ENCODE results near the gene OR2H1. TPM values are rescaled to one million over a fixed set of nuclear protein-coding genes. Genes with fewer than 3 reads are reported as not detected.

OR2H1 gene
- total RNA-seq, 1 donor from 2014 or later, result not detected

DNA sequence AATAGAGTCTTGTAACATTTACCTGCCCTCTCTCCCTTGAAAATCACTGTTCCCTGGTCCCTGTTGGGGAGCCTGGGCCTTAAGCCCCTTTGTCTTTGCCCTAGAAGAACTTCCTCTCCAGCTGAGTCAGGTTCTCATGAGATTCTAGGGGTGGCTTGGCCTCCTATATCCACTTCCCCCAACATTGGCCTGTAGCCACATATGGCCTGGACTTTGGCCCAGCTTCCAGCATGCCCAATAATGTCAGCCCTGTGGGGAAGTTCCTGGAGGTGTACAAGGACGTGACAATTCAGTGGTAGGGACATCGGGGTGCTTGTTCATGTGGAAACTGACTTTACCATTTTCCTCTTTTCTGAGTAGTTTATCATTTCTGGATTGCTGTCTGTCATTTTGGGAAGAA is 48.0 kb downstream of the OR2H1 start:
- no peak overlapping the region for H3K27ac ChIP-seq (ENCODE audit: low read depth, low read length)
- no peaks in the 10 kb centered on the region for H3K9me3 ChIP-seq (ENCODE audit: control insufficient read depth in 3 of 3, low read length in 3 of 3)
- H3K36me3 ChIP-seq (ENCODE audit: control insufficient read depth in 3 of 3, insufficient read depth in 3 of 3, low read length in 3 of 3), result no peaks in the 10 kb centered on the region
- peaks cover 0 to 16% (median 4%) of the 10 kb centered on the region in 3 donors for H3K27me3 ChIP-seq (ENCODE audit: control insufficient read depth in 3 of 3, insufficient read depth in 3 of 3, low read length in 3 of 3)
- no peaks in the 10 kb centered on the region for H3K4me1 ChIP-seq (ENCODE audit: control insufficient read depth in 3 of 3, insufficient read depth in 3 of 3, low read length in 3 of 3)
- no peak overlapping the region for H3K9ac ChIP-seq (ENCODE audit: low read depth in 1 of 3, low read length in 3 of 3)
- H3K4me3 ChIP-seq (ENCODE audit: low read length in 3 of 3), result no peak overlapping the region

DNA sequence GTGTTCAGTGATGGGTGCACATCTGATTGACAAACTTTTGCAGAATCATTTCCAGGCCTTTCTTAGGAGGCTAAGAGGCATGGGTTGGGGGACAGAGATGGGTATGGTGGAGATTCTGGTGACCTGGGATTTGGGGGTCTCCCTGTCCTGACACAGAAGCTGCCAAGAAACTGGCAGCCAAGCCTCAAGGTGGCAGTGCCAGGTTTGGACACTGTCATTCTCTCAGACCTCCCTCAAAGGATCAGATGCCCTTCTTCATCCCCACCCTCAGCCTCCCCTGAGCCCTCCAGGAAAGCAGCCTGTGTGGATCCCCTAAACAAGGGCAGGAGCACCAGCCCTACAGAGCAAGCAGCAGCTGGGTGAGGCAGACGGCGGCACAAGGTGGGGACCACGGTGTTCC is 48.9 kb downstream of the OR2H1 start:
- Histone ChIP-seq H3K27ac (ENCODE audit: low read depth, low read length) (no peak overlapping the region), H3K4me3 (ENCODE audit: low read length in 3 of 3) (no peak overlapping the region), H3K4me1 (ENCODE audit: control insufficient read depth in 3 of 3, insufficient read depth in 3 of 3, low read length in 3 of 3) (no peaks in the 10 kb centered on the region), H3K9me3 (ENCODE audit: control insufficient read depth in 3 of 3, low read length in 3 of 3) (no peaks in the 10 kb centered on the region), H3K9ac (ENCODE audit: low read depth in 1 of 3, low read length in 3 of 3) (no peak overlapping the region), H3K36me3 (ENCODE audit: control insufficient read depth in 3 of 3, insufficient read depth in 3 of 3, low read length in 3 of 3) (no peaks in the 10 kb centered on the region), H3K27me3 (ENCODE audit: control insufficient read depth in 3 of 3, insufficient read depth in 3 of 3, low read length in 3 of 3) (peaks cover 0 to 10% (median 4%) of the 10 kb centered on the region in 3 donors)

GRCh38 chr6:29506446-29507067 is 49.6 kb downstream of the OR2H1 start:
- Histone ChIP-seq H3K27me3 (ENCODE audit: control insufficient read depth in 3 of 3, insufficient read depth in 3 of 3, low read length in 3 of 3) (peaks cover 0 to 7% (median 4%) of the 10 kb centered on the region in 3 donors), H3K9me3 (ENCODE audit: control insufficient read depth in 3 of 3, low read length in 3 of 3) (no peaks in the 10 kb centered on the region), H3K27ac (ENCODE audit: low read depth, low read length) (no peak overlapping the region), H3K9ac (ENCODE audit: low read depth in 1 of 3, low read length in 3 of 3) (no peak overlapping the region), H3K4me3 (ENCODE audit: low read length in 3 of 3) (no peak overlapping the region), H3K36me3 (ENCODE audit: control insufficient read depth in 3 of 3, insufficient read depth in 3 of 3, low read length in 3 of 3) (no peaks in the 10 kb centered on the region), H3K4me1 (ENCODE audit: control insufficient read depth in 3 of 3, insufficient read depth in 3 of 3, low read length in 3 of 3) (no peaks in the 10 kb centered on the region)

- Histone ChIP-seq H3K4me3 (ENCODE audit: low read length in 3 of 3) (no peak overlapping the region), H3K9ac (ENCODE audit: low read depth in 1 of 3, low read length in 3 of 3) (no peak overlapping the region), H3K36me3 (ENCODE audit: control insufficient read depth in 3 of 3, insufficient read depth in 3 of 3, low read length in 3 of 3) (no peaks in the 10 kb centered on the region), H3K4me1 (ENCODE audit: control insufficient read depth in 3 of 3, insufficient read depth in 3 of 3, low read length in 3 of 3) (no peaks in the 10 kb centered on the region), H3K9me3 (ENCODE audit: control insufficient read depth in 3 of 3, low read length in 3 of 3) (no peaks in the 10 kb centered on the region), H3K27ac (ENCODE audit: low read depth, low read length) (no peak overlapping the region), H3K27me3 (ENCODE audit: control insufficient read depth in 3 of 3, insufficient read depth in 3 of 3, low read length in 3 of 3) (peaks cover 0 to 7% (median 3%) of the 10 kb centered on the region in 3 donors)
Measured at GRCh38 chr6:29507319-29507718, 50.4 kb downstream of the OR2H1 start.

DNA sequence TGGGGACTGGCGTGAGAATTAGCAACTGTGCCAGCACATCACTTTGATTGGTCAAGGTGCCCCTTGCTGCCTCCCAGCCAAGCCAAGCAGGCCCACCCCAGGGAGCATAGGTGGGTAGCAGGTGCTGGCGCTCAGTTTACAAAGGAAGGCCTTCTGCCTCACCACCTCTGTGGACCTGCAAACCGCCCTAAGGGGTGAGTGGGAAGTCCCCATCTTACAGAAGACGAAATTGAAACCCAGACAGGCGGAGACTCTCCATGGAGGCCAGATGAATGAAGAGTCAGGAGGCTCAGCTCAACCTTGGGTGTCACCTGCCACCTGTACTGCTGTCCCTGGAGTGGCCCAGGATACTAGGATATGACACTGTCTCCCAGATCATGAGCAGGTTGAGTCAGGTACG is 52.3 kb downstream of the OR2H1 start:
- Histone ChIP-seq H3K27me3 (ENCODE audit: control insufficient read depth in 3 of 3, insufficient read depth in 3 of 3, low read length in 3 of 3) (peaks cover 0 to 4% (median 0%) of the 10 kb centered on the region in 3 donors), H3K4me1 (ENCODE audit: control insufficient read depth in 3 of 3, insufficient read depth in 3 of 3, low read length in 3 of 3) (no peaks in the 10 kb centered on the region), H3K9ac (ENCODE audit: low read depth in 1 of 3, low read length in 3 of 3) (no peak overlapping the region), H3K36me3 (ENCODE audit: control insufficient read depth in 3 of 3, insufficient read depth in 3 of 3, low read length in 3 of 3) (no peaks in the 10 kb centered on the region), H3K27ac (ENCODE audit: low read depth, low read length) (no peak overlapping the region), H3K9me3 (ENCODE audit: control insufficient read depth in 3 of 3, low read length in 3 of 3) (no peaks in the 10 kb centered on the region), H3K4me3 (ENCODE audit: low read length in 3 of 3) (no peak overlapping the region)

- peaks cover 0 to 7% (median 0%) of the 10 kb centered on the region in 3 donors for H3K27me3 ChIP-seq (ENCODE audit: control insufficient read depth in 3 of 3, insufficient read depth in 3 of 3, low read length in 3 of 3)
- H3K9me3 ChIP-seq (ENCODE audit: control insufficient read depth in 3 of 3, low read length in 3 of 3), result no peaks in the 10 kb centered on the region
- H3K36me3 ChIP-seq (ENCODE audit: control insufficient read depth in 3 of 3, insufficient read depth in 3 of 3, low read length in 3 of 3), result no peaks in the 10 kb centered on the region
- H3K4me3 ChIP-seq (ENCODE audit: low read length in 3 of 3), result no peak overlapping the region
- no peak overlapping the region for H3K9ac ChIP-seq (ENCODE audit: low read depth in 1 of 3, low read length in 3 of 3)
- no peak overlapping the region for H3K27ac ChIP-seq (ENCODE audit: low read depth, low read length)
- no peaks in the 10 kb centered on the region for H3K4me1 ChIP-seq (ENCODE audit: control insufficient read depth in 3 of 3, insufficient read depth in 3 of 3, low read length in 3 of 3)
Measured at GRCh38 chr6:29509711-29510110, 52.8 kb downstream of the OR2H1 start.

GRCh38 chr6:29510202-29510601 is 53.2 kb downstream of the OR2H1 start:
- Histone ChIP-seq H3K27ac (ENCODE audit: low read depth, low read length) (no peak overlapping the region), H3K9me3 (ENCODE audit: control insufficient read depth in 3 of 3, low read length in 3 of 3) (no peaks in the 10 kb centered on the region), H3K4me1 (ENCODE audit: control insufficient read depth in 3 of 3, insufficient read depth in 3 of 3, low read length in 3 of 3) (no peaks in the 10 kb centered on the region), H3K4me3 (ENCODE audit: low read length in 3 of 3) (no peak overlapping the region), H3K27me3 (ENCODE audit: control insufficient read depth in 3 of 3, insufficient read depth in 3 of 3, low read length in 3 of 3) (peaks cover 0 to 7% (median 0%) of the 10 kb centered on the region in 3 donors), H3K36me3 (ENCODE audit: control insufficient read depth in 3 of 3, insufficient read depth in 3 of 3, low read length in 3 of 3) (no peaks in the 10 kb centered on the region), H3K9ac (ENCODE audit: low read depth in 1 of 3, low read length in 3 of 3) (no peak overlapping the region)

DNA sequence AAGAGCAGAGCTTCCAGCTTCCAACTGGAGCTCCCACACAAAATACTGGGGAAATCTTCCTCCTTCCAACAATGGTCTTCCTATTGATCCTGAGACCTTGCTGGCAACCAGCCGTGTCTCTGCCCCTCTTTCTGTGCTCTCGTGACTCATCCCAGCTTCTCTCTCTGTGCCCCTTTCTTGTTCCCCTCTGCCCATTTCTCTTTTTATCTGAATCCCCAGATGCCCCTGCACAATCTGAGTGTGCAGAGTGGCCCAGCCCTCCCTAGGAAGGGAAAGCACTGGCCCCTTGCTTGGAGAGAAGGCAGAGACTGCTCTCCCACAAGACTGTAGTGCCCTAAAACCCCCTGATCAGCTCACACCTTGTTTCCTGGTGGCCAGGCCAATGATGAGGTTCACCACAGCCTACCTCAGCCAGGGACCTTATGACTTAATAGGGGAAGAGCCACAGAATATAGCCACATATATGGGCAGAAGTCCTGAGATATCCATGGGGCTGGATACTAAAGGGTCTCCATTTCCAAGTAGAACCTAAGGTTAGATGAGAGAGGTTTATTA is 53.9 kb downstream of the OR2H1 start:
- Histone ChIP-seq H3K9ac (ENCODE audit: low read depth in 1 of 3, low read length in 3 of 3) (no peak overlapping the region), H3K4me3 (ENCODE audit: low read length in 3 of 3) (no peak overlapping the region), H3K27me3 (ENCODE audit: control insufficient read depth in 3 of 3, insufficient read depth in 3 of 3, low read length in 3 of 3) (peaks cover 0 to 7% (median 0%) of the 10 kb centered on the region in 3 donors), H3K4me1 (ENCODE audit: control insufficient read depth in 3 of 3, insufficient read depth in 3 of 3, low read length in 3 of 3) (no peaks in the 10 kb centered on the region), H3K36me3 (ENCODE audit: control insufficient read depth in 3 of 3, insufficient read depth in 3 of 3, low read length in 3 of 3) (no peaks in the 10 kb centered on the region), H3K9me3 (ENCODE audit: control insufficient read depth in 3 of 3, low read length in 3 of 3) (no peaks in the 10 kb centered on the region), H3K27ac (ENCODE audit: low read depth, low read length) (no peak overlapping the region)

Other genes with a start within 250 kb of the OR2H1 start
- not detected for gene OR14J1, start 155.5 kb upstream of the OR2H1 start, total RNA-seq
- not detected for gene OR5V1, start 88.3 kb upstream of the OR2H1 start, total RNA-seq
- not detected for gene OR12D3, start 81.9 kb upstream of the OR2H1 start, total RNA-seq
- not detected for gene OR12D2, start 61.5 kb upstream of the OR2H1 start, total RNA-seq
- gene OR12D1, start 42.2 kb upstream of the OR2H1 start, total RNA-seq, result not detected
- gene OR10C1, start 17.8 kb upstream of the OR2H1 start, total RNA-seq, result not detected
- gene OR11A1, start 84 bp upstream of the OR2H1 start, total RNA-seq, result not detected
- not detected for gene MAS1L, start 30.8 kb downstream of the OR2H1 start, total RNA-seq
- gene UBD, start 102.6 kb downstream of the OR2H1 start, total RNA-seq, result 1.6 TPM
- gene OR2H2, start 128.0 kb downstream of the OR2H1 start, total RNA-seq, result not detected
- gene GABBR1, start 176.0 kb downstream of the OR2H1 start, total RNA-seq, result 9.9 TPM
- not detected for gene MOG, start 199.9 kb downstream of the OR2H1 start, total RNA-seq
- not detected for gene ZFP57, start 224.0 kb downstream of the OR2H1 start, total RNA-seq